Mesothelial cell of epicardium (in vitro differentiated cells): ENCODE results near the gene NFKBIL1. TPM values are rescaled to one million over a fixed set of nuclear protein-coding genes. Genes with fewer than 3 reads are reported as not detected.

Experiments
- DNase-seq, 2 experiments: peaks; one replicate each; pipeline ENCODE4 v3.0.0; 2021; ENCODE audit warnings: low spot score in 2 of 2; ENCODE audit not compliant: unreplicated experiment in 2 of 2
- H3K27ac Mint-ChIP-seq: 2 replicates; pipeline ENCODE4 v1.8.0; 2021; ENCODE audit warnings: mixed read lengths
- H3K27me3 Mint-ChIP-seq: 2 replicates; pipeline ENCODE4 v1.8.0; 2021; ENCODE audit warnings: low read depth, mixed read lengths
- H3K36me3 Mint-ChIP-seq: 2 replicates; pipeline ENCODE4 v1.8.0; 2021; ENCODE audit warnings: mixed read lengths
- H3K4me1 Mint-ChIP-seq: 2 replicates; pipeline ENCODE4 v1.8.0; 2021; ENCODE audit warnings: mixed read lengths
- H3K4me3 Mint-ChIP-seq: 2 replicates; pipeline ENCODE4 v1.8.0; 2021; ENCODE audit warnings: mild to moderate bottlenecking, moderate library complexity, mixed read lengths
- H3K9me3 Mint-ChIP-seq: 2 replicates; pipeline ENCODE4 v1.8.0; 2021; ENCODE audit warnings: mixed read lengths
- CTCF ChIP-seq: fragments of 200-600 bp; sonication (generic); IDR thresholded peaks from one replicate; pipeline ENCODE4 v1.5.0; 2021; ENCODE audit warnings: antibody characterized with exemption; ENCODE audit not compliant: unreplicated experiment
- total RNA-seq: library from RNA; stranded (reverse); gene quantifications from 3 replicates; pipeline ENCODE4 v1.2.1, GENCODE V29; 2021

NFKBIL1 gene
- total RNA-seq, 1 donor from 2014 or later = 27.7 TPM

DNA sequence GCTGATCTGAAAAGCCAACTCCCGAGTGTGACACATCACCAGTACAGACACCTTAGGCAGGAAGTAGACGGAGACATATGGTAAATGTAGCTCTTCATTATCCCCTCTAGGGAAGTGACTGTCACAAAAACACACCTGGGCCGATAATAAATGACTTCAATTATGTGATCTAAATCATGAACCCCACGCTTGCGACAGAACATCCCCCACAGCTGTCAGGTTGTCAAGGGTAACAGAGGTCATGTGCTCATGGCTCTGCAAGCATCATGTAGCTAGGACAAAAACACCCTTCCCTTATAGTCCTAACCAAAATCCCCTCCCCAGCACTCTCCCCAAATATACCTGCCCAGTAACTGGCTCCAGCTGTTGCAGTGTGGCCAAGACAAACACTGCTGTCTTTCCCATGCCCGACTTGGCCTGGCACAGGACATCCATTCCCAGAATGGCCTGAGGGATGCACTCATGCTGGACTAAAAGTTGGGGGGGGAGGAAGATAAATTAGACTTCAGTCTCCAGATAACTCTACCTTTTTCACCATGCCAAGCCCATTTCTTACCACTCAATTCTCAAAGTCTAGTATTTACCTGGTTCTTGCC is 8.5 kb upstream of the NFKBIL1 start:
- H3K4me3 Mint-ChIP-seq = peak overlapping the region; percentile 99
- no peak for TF ChIP-seq CTCF
- no peaks in the 10 kb centered on the region for H3K9me3 Mint-ChIP-seq
- H3K4me1 Mint-ChIP-seq = peaks cover 41% of the 10 kb centered on the region
- no peaks in the 10 kb centered on the region for H3K27me3 Mint-ChIP-seq
- H3K36me3 Mint-ChIP-seq = peaks cover 46% of the 10 kb centered on the region
- peak overlapping the region; percentile 64 for H3K27ac Mint-ChIP-seq
- no peak for DNase-seq

DNA sequence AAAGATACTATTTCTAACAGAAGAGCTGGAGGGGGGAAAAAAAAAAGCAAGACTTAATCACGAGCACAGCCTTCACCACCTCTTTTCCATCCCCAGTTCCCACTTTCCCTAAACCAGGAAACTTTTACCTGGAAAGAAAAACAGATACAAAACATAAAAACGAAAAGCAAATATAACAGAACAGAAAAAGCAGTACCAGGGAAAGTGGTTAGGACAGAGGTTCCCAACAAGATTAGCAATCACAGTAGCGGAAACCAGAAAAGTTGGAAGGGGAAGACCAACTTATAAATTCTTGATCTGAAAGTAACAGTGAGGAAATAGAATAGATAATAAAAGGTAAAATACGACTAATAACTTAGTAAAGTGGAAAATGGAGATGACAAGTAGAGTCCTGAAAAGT is 6.8 kb upstream of the NFKBIL1 start:
- H3K4me1 Mint-ChIP-seq = peaks cover 41% of the 10 kb centered on the region
- peaks cover 36% of the 10 kb centered on the region for H3K36me3 Mint-ChIP-seq
- H3K27me3 Mint-ChIP-seq = no peaks in the 10 kb centered on the region
- DNase-seq = no peak
- H3K27ac Mint-ChIP-seq = peak overlapping the region; percentile 93
- TF ChIP-seq CTCF = no peak
- peak overlapping the region; percentile 99 for H3K4me3 Mint-ChIP-seq
- no peaks in the 10 kb centered on the region for H3K9me3 Mint-ChIP-seq

GRCh38 chr6:31541059-31541657 is 6.2 kb upstream of the NFKBIL1 start:
- peaks cover 31% of the 10 kb centered on the region for H3K36me3 Mint-ChIP-seq
- peak in 1 of 2 experiments; percentile 50 for DNase-seq
- no peaks in the 10 kb centered on the region for H3K9me3 Mint-ChIP-seq
- H3K27ac Mint-ChIP-seq = peak overlapping the region; percentile 100
- H3K27me3 Mint-ChIP-seq = no peaks in the 10 kb centered on the region
- H3K4me3 Mint-ChIP-seq = peak overlapping the region; percentile 99
- no peak for TF ChIP-seq CTCF
- H3K4me1 Mint-ChIP-seq = peaks cover 45% of the 10 kb centered on the region

- H3K9me3 Mint-ChIP-seq = no peaks in the 10 kb centered on the region
- H3K27ac Mint-ChIP-seq = peak within 1 kb of the TSS; percentile 100
- no peak for TF ChIP-seq CTCF
- no peaks in the 10 kb centered on the region for H3K27me3 Mint-ChIP-seq
- H3K4me1 Mint-ChIP-seq = peaks cover 47% of the 10 kb centered on the region
- peak within 1 kb of the TSS; percentile 99 for H3K4me3 Mint-ChIP-seq
- DNase-seq = peak; percentile 86 to 89
- H3K36me3 Mint-ChIP-seq = peaks cover 25% of the 10 kb centered on the region
These were observed 5.5 kb upstream of the NFKBIL1 start, which contains the start of gene DDX39B for GRCh38 chr6:31541658-31542521. TSS of gene DDX39B (minus strand) at chr6:31542003. CDS start at chr6:31540532, 1,471 bp downstream.

DNA sequence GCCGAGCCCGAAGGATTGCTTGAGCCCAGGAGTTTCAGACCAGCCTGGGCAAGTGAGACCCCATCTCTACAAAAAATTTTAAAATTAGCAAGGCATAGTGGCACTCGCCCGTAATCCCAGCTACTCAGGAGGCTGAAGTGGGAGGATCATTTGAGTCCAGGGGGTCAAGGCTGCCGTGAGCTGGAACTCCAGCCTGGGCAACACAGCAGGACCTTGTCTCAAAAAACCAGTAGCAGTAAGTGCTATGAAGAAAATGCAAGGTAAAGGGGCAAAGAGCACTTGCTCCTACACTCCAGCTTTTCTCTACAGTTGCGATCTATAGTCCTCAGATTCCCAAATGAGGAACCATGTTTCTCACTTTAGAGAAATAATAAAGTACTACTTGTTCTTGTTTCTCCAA is 3.8 kb upstream of the NFKBIL1 start:
- Mint-ChIP-seq H3K27ac (no peak overlapping the region), H3K9me3 (no peaks in the 10 kb centered on the region), H3K4me1 (peaks cover 55% of the 10 kb centered on the region), H3K36me3 (peaks cover 16% of the 10 kb centered on the region), H3K4me3 (no peak overlapping the region), H3K27me3 (no peaks in the 10 kb centered on the region)
- no peak for TF ChIP-seq CTCF
- no peak for DNase-seq
